ENCODE measurements around the gene CCNL1.

Gene CCNL1

GRCh38 chr3:157142315-157142714 is 17.6 kb downstream of the CCNL1 start:
- DNase-seq: no peak

- DNase-seq: no peak
These were observed 19.9 kb downstream of the CCNL1 start for GRCh38 chr3:157139938-157140534.

GRCh38 chr3:157136647-157137387 is 23.1 kb downstream of the CCNL1 start:
- DNase-seq: peak; percentile 24

GRCh38 chr3:157135671-157136396 is 24.1 kb downstream of the CCNL1 start:
- DNase-seq: no peak

GRCh38 chr3:157134620-157135191 is 25.2 kb downstream of the CCNL1 start:
- no peak for DNase-seq

DNA sequence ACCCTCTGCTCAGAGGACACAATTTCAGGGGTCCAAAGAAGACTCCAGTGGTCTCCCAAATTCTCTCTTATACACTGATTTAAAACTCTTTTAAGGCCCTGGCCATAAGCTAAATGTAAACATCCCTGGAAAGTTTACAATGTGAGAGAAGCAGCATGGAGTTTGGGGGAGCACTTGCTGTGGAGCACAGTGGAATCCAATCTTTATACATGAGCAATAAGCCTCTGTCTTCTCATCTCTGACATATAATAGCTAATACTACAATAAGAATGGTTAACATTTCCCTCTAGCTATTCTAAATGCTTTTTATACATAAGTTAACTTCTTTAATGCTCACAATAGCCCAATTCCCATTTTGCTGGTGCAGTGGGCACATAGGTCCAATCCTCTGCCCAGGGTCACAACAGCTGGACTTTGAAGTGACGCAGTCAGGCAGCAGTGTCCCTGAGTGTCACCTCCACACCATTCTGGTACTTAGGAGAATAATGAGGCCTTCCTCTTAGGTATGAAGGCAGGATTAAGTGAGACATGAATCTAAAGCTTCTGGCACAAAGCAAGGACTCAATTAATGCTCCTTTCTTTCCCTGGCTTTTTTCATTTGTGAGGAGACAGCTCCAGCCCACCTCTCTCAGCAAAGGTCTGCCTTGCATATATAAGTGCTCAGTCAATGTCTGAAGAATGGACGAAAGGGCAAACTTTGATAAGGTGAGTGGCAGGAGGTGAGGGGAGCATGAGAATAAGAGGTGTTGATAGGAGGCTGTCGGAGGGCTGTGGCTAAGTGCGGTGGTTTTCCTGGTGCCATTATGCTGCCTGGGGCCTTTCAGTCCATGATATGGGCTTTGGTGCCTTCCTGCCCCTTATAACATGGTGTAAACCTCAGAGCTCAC is 26.3 kb downstream of the CCNL1 start:
- no peak for DNase-seq

GRCh38 chr3:157132936-157133335 is 27.0 kb downstream of the CCNL1 start:
- DNase-seq: no peak

DNA sequence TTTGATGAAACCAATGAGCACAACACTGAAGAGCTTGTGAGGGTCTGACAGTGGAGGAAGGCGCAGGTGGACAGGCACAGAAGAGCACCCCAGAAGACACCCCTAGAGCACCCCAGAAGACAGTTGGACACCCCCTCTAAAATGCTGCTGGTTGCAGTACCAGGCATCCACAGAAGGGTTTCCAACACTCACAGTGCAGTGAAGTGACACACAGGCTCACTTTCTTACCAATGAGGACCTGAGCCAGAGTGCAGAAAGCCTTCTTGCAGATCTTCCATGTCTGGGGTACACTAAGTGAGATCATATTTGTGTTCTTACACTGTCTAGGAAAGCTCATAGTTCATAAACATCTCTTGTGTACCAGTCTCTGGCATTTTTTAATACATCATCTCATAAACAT is 27.6 kb downstream of the CCNL1 start:
- no peak for DNase-seq

DNA sequence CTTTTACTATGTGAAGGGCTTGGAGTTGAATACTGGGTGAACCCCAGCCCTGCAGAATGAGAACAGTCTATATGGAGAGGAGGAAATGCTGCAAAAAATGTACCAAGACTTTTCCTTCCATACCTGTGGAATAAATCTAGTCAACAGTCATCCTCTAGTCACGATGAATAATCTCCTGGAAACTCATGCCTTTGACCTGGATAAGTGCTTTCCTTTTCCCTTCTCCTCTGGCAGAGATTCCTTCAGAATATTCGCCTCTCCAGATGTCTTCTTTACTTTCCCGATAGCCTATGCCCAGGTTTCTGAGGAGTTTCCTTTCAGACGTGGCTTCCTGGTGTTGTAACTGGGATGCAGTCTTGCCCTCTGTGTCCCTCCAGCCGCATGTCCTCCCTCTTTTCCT is 28.1 kb downstream of the CCNL1 start:
- no peak for DNase-seq

- DNase-seq: peak; percentile 10
These were observed 29.3 kb downstream of the CCNL1 start for GRCh38 chr3:157130467-157131251.

DNA sequence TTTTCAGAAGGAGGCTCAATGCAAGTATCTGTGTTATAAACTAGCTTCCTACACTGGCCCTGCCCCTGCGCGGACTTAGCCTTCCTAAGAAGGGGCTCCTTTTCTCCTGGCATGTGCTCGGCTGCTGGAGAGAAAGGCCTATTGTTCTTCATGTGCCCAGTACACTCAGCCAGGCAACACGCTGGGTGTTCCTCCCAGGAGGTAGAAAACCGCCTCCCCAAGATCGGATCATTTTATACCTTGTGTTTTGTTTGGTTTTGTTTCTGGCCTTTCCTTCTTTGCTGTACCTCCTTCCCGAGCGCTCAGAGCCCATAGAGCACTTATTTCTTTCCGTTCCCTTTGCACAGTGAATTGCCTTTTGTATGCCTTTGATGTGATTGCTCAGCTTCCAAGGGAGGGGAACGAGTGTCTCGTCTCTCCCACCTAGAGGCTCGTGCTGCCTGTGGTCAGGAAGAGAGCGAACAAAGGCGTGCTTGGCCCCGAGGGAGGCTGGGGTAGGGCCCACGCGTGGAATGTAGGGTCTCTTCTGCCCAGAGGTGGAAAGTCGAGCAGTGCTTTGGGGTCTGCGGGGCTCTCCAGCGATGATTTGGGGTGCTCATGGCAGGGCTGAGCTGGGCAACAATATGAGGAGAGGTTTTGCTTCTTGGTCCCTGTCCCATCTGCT is 30.0 kb downstream of the CCNL1 start:
- DNase-seq: no peak

DNA sequence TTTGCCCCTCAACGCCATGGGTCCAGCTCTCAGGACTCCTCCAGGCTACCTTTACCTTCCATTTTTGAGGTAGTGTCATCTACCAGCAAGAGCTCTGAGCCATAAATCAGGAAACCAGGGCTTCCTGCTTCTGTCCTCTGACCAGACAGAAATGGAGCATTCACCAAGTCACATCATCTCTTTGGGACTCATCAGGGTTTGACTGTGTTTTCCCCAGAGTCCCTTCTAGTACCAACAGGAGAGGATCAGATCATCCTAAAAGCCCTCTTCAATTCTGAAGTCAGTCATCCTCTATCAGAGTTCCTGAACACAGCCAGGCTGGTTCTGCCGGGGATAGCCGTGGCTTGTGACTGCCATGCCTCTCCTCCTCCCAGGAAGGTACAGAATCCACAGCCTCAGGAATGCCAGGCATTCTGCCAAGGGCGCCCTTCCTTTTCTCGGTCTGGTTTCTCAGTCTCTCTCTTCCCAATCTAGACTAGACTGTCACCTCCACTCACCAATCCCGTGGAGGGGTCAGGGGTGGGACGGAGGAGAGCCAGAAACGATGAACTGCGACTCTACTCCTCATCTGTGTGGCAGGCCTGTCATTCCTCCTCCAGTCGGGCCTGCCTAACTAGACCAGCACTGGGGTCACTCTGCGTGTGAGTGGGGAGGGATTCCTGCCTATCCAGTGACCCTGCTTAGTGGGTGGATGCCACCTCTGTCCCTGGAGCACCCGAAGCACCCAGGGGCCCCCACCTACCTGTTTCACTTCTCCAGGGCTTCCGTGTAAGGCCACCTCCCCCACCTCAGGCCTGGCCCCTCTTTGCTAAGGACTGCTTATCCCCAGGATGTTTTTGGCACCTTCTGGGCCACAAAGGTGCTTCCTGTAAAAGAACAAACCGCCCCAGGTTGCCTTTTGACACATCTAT is 30.9 kb downstream of the CCNL1 start:
- DNase-seq: no peak

GRCh38 chr3:157127831-157128767 is 31.8 kb downstream of the CCNL1 start:
- peak; percentile 50 for DNase-seq

DNA sequence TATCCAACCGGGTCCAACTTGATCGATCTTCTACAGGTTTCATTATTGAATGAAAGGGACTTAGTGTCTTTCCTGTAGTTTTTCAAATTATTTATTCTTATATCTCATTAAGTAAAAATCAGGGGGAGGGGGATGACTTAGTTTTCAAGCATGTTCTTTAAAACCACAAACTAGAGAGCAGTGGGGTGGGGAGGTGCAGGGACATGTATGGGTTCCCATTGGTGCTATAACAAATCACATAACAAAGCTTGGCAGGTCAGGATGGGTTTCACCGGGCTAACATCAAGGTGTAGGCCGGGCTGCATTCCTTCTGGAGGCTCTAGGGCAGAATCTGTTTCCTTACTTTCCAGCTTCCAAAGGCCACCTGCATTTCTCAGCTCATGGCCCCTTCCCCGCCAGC is 32.7 kb downstream of the CCNL1 start:
- no peak for DNase-seq

GRCh38 chr3:157126365-157126764 is 33.6 kb downstream of the CCNL1 start:
- DNase-seq: no peak

DNA sequence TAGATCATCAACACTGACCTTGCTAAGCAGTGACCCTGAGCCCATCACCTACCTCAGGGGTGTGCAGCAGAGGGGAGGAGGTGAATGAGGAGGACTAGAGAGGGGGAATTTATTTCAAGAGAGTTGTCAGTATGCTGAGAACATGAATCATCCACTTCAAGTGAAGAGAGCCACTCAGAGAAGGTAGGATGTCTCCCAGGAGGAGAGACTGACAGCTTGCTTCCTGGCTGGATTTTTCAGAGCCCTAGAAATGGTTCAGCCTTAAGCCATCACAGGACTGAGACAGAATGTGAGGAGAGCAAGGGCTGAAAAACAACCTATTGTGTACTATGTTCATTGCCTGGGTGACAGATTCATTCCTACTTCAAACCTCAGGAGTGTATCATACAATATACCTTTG is 34.8 kb downstream of the CCNL1 start:
- no peak for DNase-seq

DNA sequence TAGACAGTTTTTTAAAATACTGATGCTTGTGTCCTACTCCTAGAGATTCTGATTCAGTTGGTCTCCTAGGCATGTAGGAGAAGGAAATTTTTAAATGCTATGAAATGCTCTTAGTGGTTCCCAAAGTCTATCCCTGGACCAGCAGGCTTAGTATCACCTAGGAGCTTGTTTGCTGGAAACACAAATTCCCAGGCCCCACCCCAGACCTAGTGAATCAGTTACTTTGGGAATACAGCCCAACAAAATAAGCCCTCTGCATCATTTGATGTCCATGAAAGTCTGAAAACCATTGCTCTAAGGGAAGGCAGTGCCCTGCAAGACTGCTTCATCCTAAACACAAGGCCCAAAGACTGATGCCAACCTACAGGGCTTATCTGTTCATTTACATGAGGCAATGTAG is 36.3 kb downstream of the CCNL1 start:
- DNase-seq: no peak

DNA sequence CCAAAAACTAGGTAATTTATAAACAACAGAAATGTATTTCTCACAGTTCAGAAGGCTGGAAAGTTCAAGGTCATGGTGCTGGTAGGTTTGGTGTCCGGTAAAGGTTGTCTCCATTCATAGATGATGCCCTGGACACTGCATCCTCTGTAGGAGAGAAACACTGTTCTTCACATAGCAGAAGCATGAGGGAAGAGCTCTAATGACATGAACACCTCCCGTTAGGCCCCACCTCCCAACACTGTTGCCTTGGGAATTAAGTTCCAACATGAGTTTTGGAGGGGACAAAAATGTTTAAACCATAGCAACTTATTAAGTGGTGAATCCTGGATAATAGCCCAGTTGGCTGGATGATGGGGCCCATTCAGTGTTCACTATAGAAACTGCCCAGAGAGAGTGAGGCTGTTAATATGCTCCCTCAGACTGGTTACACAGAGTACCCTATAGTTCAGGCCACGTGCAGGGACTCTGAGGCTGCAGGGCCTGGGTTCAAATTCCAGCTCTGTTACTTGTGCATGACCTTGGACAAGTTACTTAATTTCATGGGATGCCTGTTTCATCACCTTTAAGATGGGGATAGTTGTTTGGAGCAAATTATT is 37.0 kb downstream of the CCNL1 start:
- DNase-seq: no peak

DNA sequence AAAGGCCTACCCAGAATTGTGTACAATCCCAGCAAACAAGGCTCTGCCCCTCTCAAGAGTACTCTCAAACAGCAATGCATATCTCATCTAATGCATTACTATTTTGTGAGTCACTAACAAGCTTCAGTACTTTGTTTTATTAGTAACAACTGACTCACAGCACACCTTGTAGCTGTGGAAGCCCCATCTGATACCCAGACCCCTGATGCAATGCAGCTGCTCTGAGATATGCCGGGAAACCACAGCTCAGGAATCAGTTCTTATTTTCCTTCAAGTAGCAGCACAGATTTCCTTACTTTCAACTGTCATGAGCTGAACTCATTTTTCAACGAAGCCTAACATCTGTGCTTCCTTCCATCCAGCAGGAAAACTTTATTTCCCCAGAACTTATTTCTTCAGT is 37.8 kb downstream of the CCNL1 start:
- DNase-seq: peak; percentile 70

Measured in MV-4-11 (cell line).